GM23338 (cell line): Measurements from ENCODE around the gene SLC2A6.

Experiments used
- EZH2 ChIP-seq: fragments of 200-600 bp; sonication (generic); IDR thresholded peaks from one replicate; pipeline ENCODE4 v1.8.0; 2017; ENCODE audit warnings: antibody characterized with exemption, mild to moderate bottlenecking, low read depth; ENCODE audit not compliant: unreplicated experiment
- EZH2phosphoT487 ChIP-seq: fragments of 200-600 bp; sonication (generic); IDR thresholded peaks from one replicate; pipeline ENCODE4 v1.8.1; 2018; ENCODE audit warnings: antibody characterized with exemption; ENCODE audit not compliant: unreplicated experiment
- NANOG ChIP-seq: IDR thresholded peaks from 2 replicates; pipeline ENCODE4 v1.6.1; 2016; ENCODE audit warnings: antibody characterized with exemption, borderline replicate concordance
- POLR2AphosphoS5 ChIP-seq: IDR thresholded peaks from 2 replicates; pipeline ENCODE4 v1.6.1; 2016; ENCODE audit warnings: antibody characterized with exemption, low read depth
- ZNF114 ChIP-seq: fragments of 250-450 bp; sonication (Bioruptor Pico); IDR thresholded peaks from 2 replicates; pipeline ENCODE4 v1.5.0; 2020; ENCODE audit warnings: mild to moderate bottlenecking, moderate library complexity
- ZNF331 ChIP-seq: fragments of 250-450 bp; sonication (Bioruptor Pico); IDR thresholded peaks from 2 replicates; pipeline ENCODE4 v1.5.0; 2020; ENCODE audit warnings: low read depth, mild to moderate bottlenecking, moderate library complexity
- TF ChIP-seq, protein P1 (sequence below), 2 experiments: fragments of 200-600 bp in 1 of 2; sonication (generic) in 1 of 2; conservative IDR thresholded peaks; 2 replicates each; pipeline versions ENCODE4 v1.5.1 to v1.6.1; 2016 to 2017; ENCODE audit warnings: antibody characterized with exemption in 2 of 2, low read depth in 2 of 2, mild to moderate bottlenecking in 2 of 2, moderate library complexity in 1 of 2

DNA sequence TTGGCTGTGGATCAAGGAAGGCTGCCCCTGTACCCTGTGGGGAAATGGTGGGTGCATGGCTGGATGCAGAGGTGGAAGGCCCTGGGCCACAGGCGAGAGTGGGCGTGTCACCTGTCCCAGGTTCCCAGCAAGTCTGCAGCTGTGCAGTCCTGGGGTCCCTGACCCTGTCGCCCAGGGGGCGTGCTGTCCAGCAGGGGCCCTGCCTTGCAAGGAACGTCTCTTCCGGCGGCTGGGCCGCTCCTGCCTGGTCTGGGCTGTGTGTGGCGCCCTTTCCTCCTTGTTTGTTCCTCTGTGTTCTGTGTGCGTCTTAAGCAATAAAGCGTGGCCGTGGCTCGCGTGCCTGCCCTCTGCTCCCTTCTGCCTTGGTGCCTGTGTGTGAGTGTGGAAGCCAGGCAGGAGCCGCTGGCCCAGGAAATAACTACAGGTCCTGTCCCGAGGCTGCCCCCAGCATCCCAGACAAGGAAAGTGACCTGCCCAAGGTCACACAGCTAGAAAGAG is 8.4 kb downstream of the SLC2A6 start:
- TF ChIP-seq EZH2 (no peak), ZNF331 (no peak), EZH2phosphoT487 (no peak), POLR2AphosphoS5 (peak; percentile 66), ZNF114 (CRISPR knock-in tag) (no peak), NANOG (no peak)
- TF ChIP-seq, protein P1, sequence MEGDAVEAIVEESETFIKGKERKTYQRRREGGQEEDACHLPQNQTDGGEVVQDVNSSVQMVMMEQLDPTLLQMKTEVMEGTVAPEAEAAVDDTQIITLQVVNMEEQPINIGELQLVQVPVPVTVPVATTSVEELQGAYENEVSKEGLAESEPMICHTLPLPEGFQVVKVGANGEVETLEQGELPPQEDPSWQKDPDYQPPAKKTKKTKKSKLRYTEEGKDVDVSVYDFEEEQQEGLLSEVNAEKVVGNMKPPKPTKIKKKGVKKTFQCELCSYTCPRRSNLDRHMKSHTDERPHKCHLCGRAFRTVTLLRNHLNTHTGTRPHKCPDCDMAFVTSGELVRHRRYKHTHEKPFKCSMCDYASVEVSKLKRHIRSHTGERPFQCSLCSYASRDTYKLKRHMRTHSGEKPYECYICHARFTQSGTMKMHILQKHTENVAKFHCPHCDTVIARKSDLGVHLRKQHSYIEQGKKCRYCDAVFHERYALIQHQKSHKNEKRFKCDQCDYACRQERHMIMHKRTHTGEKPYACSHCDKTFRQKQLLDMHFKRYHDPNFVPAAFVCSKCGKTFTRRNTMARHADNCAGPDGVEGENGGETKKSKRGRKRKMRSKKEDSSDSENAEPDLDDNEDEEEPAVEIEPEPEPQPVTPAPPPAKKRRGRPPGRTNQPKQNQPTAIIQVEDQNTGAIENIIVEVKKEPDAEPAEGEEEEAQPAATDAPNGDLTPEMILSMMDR (conservative IDR thresholded peaks at IDR 0.05; ENCODE audit: low read depth in 2 of 2), result peak in 1 of 2 experiments; percentile 40; a peak in 3 of 4 replicates
